ENCODE data around the gene ZFR2. TPM values are rescaled to one million over a fixed set of nuclear protein-coding genes. Genes with fewer than 3 reads are reported as not detected.

The ZFR2 gene
- total RNA-seq, 1 donor from 2014 or later = not detected

DNA sequence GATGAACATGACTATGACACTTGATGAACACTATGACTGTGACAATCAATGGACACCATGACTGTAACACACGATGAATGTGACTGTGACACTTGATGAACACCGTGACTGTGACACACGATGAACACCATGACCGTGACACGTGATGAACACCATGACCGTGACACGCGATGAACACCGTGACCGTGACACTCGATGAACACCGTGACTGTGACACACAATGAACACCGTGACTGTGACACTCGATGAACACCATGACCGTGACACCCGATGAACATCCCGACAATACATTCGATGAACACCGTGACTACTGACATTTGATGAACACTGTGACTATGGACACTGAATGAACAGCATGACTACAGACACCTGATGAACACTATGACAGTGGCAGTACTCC, 30.9 kb downstream of the ZFR2 start:
- no peaks in the 10 kb centered on the region for H3K36me3 Mint-ChIP-seq (ENCODE audit: unreplicated experiment)

GRCh38 chr19:3837332-3837731, 31.5 kb downstream of the ZFR2 start:
- Mint-ChIP-seq H3K27ac (ENCODE audit: unreplicated experiment) (no peak overlapping the region), H3K9me3 (ENCODE audit: unreplicated experiment) (no peaks in the 10 kb centered on the region), H3K36me3 (ENCODE audit: unreplicated experiment) (no peaks in the 10 kb centered on the region), H3K4me1 (ENCODE audit: unreplicated experiment) (no peaks in the 10 kb centered on the region), H3K27me3 (ENCODE audit: unreplicated experiment) (peaks cover 35% of the 10 kb centered on the region), H3K4me3 (ENCODE audit: unreplicated experiment) (no peak overlapping the region)
- DNase-seq (ENCODE audit: extremely low spot score, unreplicated experiment) = no peak
- no peak for TF ChIP-seq CTCF (IDR thresholded peaks at IDR 0.05)

More for the DNA sequence above, 30.9 kb downstream of the ZFR2 start:
- H3K4me3 Mint-ChIP-seq (ENCODE audit: unreplicated experiment) = no peak overlapping the region
- H3K27ac Mint-ChIP-seq (ENCODE audit: unreplicated experiment) = no peak overlapping the region
- no peak for TF ChIP-seq CTCF (IDR thresholded peaks at IDR 0.05)
- no peaks in the 10 kb centered on the region for H3K9me3 Mint-ChIP-seq (ENCODE audit: unreplicated experiment)
- H3K4me1 Mint-ChIP-seq (ENCODE audit: unreplicated experiment) = no peaks in the 10 kb centered on the region
- H3K27me3 Mint-ChIP-seq (ENCODE audit: unreplicated experiment) = peaks cover 35% of the 10 kb centered on the region
- DNase-seq (ENCODE audit: extremely low spot score, unreplicated experiment) = no peak

GRCh38 chr19:3836887-3837286, 32.0 kb downstream of the ZFR2 start:
- no peak for TF ChIP-seq CTCF (IDR thresholded peaks at IDR 0.05)
- peaks cover 37% of the 10 kb centered on the region for H3K27me3 Mint-ChIP-seq (ENCODE audit: unreplicated experiment)
- no peaks in the 10 kb centered on the region for H3K4me1 Mint-ChIP-seq (ENCODE audit: unreplicated experiment)
- H3K27ac Mint-ChIP-seq (ENCODE audit: unreplicated experiment) = no peak overlapping the region
- H3K9me3 Mint-ChIP-seq (ENCODE audit: unreplicated experiment) = no peaks in the 10 kb centered on the region
- no peak overlapping the region for H3K4me3 Mint-ChIP-seq (ENCODE audit: unreplicated experiment)
- no peak for DNase-seq (ENCODE audit: extremely low spot score, unreplicated experiment)
- no peaks in the 10 kb centered on the region for H3K36me3 Mint-ChIP-seq (ENCODE audit: unreplicated experiment)

- Mint-ChIP-seq H3K36me3 (ENCODE audit: unreplicated experiment) (no peaks in the 10 kb centered on the region), H3K27ac (ENCODE audit: unreplicated experiment) (no peak overlapping the region), H3K9me3 (ENCODE audit: unreplicated experiment) (no peaks in the 10 kb centered on the region), H3K4me1 (ENCODE audit: unreplicated experiment) (no peaks in the 10 kb centered on the region), H3K27me3 (ENCODE audit: unreplicated experiment) (peaks cover 40% of the 10 kb centered on the region), H3K4me3 (ENCODE audit: unreplicated experiment) (no peak overlapping the region)
- no peak for TF ChIP-seq CTCF (IDR thresholded peaks at IDR 0.05)
- no peak for DNase-seq (ENCODE audit: extremely low spot score, unreplicated experiment)
Measured at GRCh38 chr19:3835055-3835435, 33.8 kb downstream of the ZFR2 start.

GRCh38 chr19:3834349-3835054, 34.3 kb downstream of the ZFR2 start:
- TF ChIP-seq CTCF (IDR thresholded peaks at IDR 0.05) = no peak
- H3K9me3 Mint-ChIP-seq (ENCODE audit: unreplicated experiment) = no peaks in the 10 kb centered on the region
- no peaks in the 10 kb centered on the region for H3K36me3 Mint-ChIP-seq (ENCODE audit: unreplicated experiment)
- no peaks in the 10 kb centered on the region for H3K4me1 Mint-ChIP-seq (ENCODE audit: unreplicated experiment)
- H3K4me3 Mint-ChIP-seq (ENCODE audit: unreplicated experiment) = no peak overlapping the region
- DNase-seq (ENCODE audit: extremely low spot score, unreplicated experiment) = no peak
- H3K27ac Mint-ChIP-seq (ENCODE audit: unreplicated experiment) = no peak overlapping the region
- peaks cover 35% of the 10 kb centered on the region for H3K27me3 Mint-ChIP-seq (ENCODE audit: unreplicated experiment)

Data from osteocyte (in vitro differentiated cells).